ENCODE measurements around the gene IREB2.

- no peak for TF ChIP-seq CTCF (IDR thresholded peaks at IDR 0.05)
- TF ChIP-seq EZH2phosphoT487 (IDR thresholded peaks at IDR 0.05; ENCODE audit: borderline replicate concordance, low read depth) = no peak
- no peak for TF ChIP-seq YY1 (IDR thresholded peaks at IDR 0.05; ENCODE audit: low read depth)
- TF ChIP-seq NFIC (IDR thresholded peaks at IDR 0.05; ENCODE audit: borderline replicate concordance) = no peak
- TF ChIP-seq JUND (IDR thresholded peaks at IDR 0.05) = no peak
- TF ChIP-seq RAD21 (IDR thresholded peaks at IDR 0.05; ENCODE audit: low read length) = no peak
- no peak for TF ChIP-seq SMC3 (IDR thresholded peaks at IDR 0.05; ENCODE audit: low read depth, low read length)
- no peak for TF ChIP-seq TEAD4 (IDR thresholded peaks at IDR 0.05; ENCODE audit: borderline replicate concordance, insufficient read depth)
- no peak for TF ChIP-seq USF2 (IDR thresholded peaks at IDR 0.05; ENCODE audit: borderline replicate concordance, low read depth, low read length)
These were observed 64.6 kb downstream of the IREB2 start for GRCh38 chr15:78502641-78503040.

All from SK-N-SH (cell line).